ENCODE measurements around the gene S100P. TPM values are rescaled to one million over a fixed set of nuclear protein-coding genes. Genes with fewer than 3 reads are reported as not detected.
"Not testable (repeated sequence)": the region's sequence is repeated elsewhere in the genome, so short reads cannot be mapped to it uniquely, and the experiment has no call there.

S100P gene
- total RNA-seq, 3 donors from 2014 or later, result 1.3 to 2.8 TPM; not detected in 1

DNA sequence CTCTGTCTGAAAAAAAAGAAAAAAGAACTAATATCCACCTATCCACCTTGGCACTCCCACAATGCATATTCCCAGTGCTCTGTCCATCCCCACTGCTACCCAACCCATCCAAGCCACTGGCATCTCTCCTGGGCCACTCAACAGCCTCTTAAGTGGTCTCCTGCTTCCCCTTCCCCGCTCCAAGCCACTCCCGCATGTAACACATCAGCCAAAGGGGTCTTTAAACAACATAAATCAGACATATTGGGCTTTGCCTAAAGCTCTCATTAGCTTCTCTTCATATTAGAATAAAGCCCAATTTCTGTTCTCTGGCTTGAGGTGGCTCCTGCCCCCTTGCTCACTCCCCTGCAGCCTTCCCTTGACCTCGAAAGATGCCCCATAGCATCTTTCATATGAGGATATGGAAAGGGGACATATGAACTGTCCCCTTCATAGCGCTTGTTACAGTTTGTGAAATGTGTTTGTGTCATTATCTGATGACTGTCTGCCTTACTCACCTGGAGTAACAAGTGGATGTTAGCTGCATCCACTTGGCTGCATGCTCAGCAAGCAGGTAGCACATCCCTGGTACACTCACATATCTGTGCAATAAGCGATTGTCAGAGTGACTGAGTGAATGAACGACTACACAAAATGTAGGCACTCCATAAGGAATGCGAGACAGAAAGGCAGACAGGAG is 25.4 kb downstream of the S100P start:
- peaks cover 5% of the 10 kb centered on the region for H3K36me3 Mint-ChIP-seq (ENCODE audit: insufficient read depth)
- peaks cover 28% of the 10 kb centered on the region for H3K4me1 Mint-ChIP-seq (ENCODE audit: low read depth)
- no peaks in the 10 kb centered on the region for H3K27me3 Mint-ChIP-seq (ENCODE audit: low read depth)
- peak overlapping the region; percentile 50 for H3K4me3 Mint-ChIP-seq
- H3K9me3 Mint-ChIP-seq, result no peaks in the 10 kb centered on the region
- DNase-seq (no peak), ATAC-seq (no peak)

DNA sequence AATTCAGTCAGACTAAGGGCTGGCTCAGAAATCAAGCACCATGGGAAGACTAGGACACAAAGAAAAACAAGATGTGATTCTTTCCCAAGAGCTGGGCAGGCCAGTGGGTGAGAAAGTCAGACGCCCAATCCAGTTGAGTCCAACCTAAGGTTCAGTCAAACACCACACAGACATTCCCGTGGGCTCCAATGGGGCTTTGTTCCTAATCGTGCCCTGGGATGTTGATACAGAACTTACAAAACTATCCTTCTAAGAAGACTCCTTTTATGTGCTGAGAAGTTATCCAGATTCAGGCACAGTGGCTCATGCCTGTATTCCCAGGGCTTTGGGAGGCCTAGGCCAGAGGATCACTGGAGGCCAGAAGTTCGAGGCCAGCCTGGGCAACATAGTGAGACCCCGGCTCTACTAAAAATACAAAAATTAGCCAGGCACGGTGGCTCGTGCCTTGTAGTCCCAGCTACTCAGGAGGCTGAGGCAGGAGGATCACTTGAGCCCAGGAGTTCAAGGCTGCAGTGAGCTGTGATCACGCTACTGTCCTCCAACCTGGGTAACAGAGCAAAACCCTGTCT is 26.0 kb downstream of the S100P start:
- Mint-ChIP-seq H3K4me3 (no peak overlapping the region), H3K36me3 (ENCODE audit: insufficient read depth) (peaks cover 5% of the 10 kb centered on the region)
- DNase-seq, result no peak

DNA sequence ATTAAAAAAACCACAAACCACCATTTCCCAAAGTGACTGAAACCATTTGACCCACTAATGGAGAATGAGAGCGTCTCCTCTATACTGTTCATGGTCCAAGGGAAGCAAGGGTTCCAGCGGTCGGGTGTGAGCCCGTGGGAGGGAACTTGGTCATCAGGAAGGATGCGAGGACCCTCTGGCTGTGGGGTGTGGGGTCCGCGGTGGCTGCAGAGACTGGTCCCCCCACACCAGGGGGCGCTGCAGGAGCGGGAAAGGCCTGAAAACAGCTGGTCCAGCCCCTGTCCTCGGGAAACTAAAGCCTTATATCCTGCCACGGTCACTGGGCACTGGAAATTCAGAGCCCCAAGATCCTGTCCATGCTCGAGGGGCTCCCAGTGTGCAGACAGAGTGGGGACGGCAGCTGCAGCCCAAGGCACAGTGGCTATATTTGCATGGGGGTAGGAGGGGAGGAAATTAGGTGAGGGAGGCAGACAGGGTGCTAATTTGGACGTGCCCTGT is 26.6 kb downstream of the S100P start:
- H3K36me3 Mint-ChIP-seq (ENCODE audit: insufficient read depth), result peaks cover 5% of the 10 kb centered on the region
- H3K4me1 Mint-ChIP-seq (ENCODE audit: low read depth), result peaks cover 28% of the 10 kb centered on the region
- ATAC-seq (peak; percentile 21 to 38), DNase-seq (peak; percentile 83)
- H3K4me3 Mint-ChIP-seq, result peak overlapping the region; percentile 13
- H3K9me3 Mint-ChIP-seq, result no peaks in the 10 kb centered on the region
- H3K27me3 Mint-ChIP-seq (ENCODE audit: low read depth), result no peaks in the 10 kb centered on the region

More for the DNA sequence above, 26.0 kb downstream of the S100P start:
- no peaks in the 10 kb centered on the region for H3K9me3 Mint-ChIP-seq
- no peak for ATAC-seq
- no peaks in the 10 kb centered on the region for H3K27me3 Mint-ChIP-seq (ENCODE audit: low read depth)
- H3K4me1 Mint-ChIP-seq (ENCODE audit: low read depth), result peaks cover 28% of the 10 kb centered on the region

DNA sequence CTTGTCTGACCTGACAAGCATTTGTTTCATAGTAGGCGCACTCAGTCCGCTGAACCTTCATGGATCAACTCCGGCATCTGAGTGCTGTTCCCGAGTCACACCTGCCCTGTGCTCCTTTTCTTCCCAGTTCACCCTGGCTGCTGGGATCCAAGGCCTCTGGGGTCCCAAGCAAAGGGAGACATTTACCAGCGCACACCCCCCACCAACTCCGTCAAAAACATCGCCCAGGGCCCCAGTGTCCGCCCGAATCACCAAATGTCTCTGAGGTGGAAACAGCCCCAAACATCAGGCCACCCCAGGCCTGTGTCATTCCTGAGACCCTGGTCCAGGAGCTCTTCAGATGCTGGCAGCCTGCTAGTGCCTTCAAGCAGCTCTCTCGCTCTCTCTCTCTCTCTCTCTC is 27.4 kb downstream of the S100P start:
- ATAC-seq (no peak), DNase-seq (no peak)
- Mint-ChIP-seq H3K4me1 (ENCODE audit: low read depth) (peaks cover 21% of the 10 kb centered on the region), H3K9me3 (no peaks in the 10 kb centered on the region), H3K36me3 (ENCODE audit: insufficient read depth) (peaks cover 5% of the 10 kb centered on the region), H3K4me3 (no peak overlapping the region), H3K27me3 (ENCODE audit: low read depth) (no peaks in the 10 kb centered on the region)

DNA sequence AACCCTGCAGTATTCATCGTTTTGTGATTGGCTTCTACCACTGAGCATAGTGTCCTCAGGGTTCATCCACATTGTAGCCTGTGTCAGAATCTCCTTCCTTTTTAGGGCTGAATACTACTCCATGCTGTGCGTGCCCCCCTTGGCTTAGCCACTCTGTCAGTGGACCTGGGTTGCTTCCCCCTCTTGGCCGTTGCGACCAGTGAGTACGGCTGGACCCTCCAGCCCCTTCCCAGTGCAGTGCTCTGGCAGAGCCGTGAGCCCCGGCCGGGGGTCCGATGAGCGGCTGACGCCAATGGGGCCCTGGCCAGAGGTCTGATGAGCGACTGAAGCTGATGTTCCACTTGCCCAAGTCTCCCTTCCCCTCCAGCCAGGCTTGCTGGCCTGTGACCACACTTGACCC is 29.2 kb downstream of the S100P start:
- Mint-ChIP-seq H3K27me3 (ENCODE audit: low read depth) (no peaks in the 10 kb centered on the region), H3K4me3 (no peak overlapping the region), H3K4me1 (ENCODE audit: low read depth) (peaks cover 21% of the 10 kb centered on the region), H3K9me3 (no peaks in the 10 kb centered on the region), H3K36me3 (ENCODE audit: insufficient read depth) (peaks cover 5% of the 10 kb centered on the region)
- ATAC-seq (no peak), DNase-seq (no peak)

DNA sequence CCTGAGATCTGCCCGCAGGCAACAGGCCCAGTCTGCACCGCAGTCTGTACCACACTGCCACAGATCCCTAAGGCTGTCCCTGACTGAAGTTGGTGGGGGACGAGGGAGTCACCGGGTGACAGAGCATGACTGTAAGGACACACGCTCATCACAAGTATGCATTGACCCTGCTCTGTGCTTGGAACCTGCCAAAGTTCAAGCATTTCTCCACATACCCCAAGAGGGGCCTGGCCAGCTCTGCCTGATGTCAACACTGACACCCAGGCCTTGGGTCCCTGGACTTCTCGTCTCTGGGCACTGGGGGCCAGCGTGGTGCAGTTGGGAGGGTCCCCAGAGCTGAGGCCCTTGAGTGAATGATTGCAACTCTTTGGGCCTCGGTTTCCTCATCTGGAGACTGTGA is 30.2 kb downstream of the S100P start:
- Mint-ChIP-seq H3K27me3 (ENCODE audit: low read depth) (no peaks in the 10 kb centered on the region), H3K9me3 (no peaks in the 10 kb centered on the region), H3K36me3 (ENCODE audit: insufficient read depth) (peaks cover 4% of the 10 kb centered on the region), H3K4me1 (ENCODE audit: low read depth) (peaks cover 18% of the 10 kb centered on the region), H3K4me3 (no peak overlapping the region)
- DNase-seq (no peak), ATAC-seq (no peak)

DNA sequence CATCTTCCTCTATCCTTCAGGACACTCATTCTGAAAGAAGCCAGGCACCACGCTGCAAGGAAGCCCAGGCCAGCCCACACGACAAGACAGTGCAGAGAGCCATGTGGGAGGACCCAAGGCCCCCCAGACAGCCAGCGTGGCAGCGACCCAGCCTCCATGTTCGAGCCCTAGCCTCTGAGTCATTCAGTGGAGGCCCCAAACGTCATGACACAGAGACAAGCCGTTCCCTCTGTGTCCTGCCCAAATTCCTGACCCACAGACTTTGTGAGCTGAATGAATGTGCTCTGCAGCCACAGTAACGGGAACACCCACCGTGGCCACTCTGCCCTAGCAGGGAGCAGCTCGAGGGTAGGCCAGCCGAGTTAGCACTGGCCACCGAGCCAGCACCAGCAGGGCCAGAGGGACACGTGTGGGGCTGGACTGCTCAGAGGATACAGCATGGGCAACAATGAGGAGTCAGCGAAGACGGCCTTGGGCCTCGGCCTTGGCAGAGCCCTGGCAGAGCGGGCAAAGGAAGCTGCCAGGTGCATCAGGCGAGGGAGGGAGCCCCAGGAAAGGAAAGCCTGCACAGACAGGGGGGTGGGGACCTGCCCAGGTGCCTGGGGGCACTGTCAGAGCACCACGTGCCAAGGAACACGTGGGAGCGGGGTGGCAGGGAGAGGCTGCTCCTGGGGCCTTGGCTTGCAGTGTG is 30.9 kb downstream of the S100P start:
- DNase-seq (no peak), ATAC-seq (no peak)
- Mint-ChIP-seq H3K36me3 (ENCODE audit: insufficient read depth) (no peaks in the 10 kb centered on the region), H3K27me3 (ENCODE audit: low read depth) (no peaks in the 10 kb centered on the region), H3K4me3 (no peak overlapping the region), H3K9me3 (no peaks in the 10 kb centered on the region), H3K4me1 (ENCODE audit: low read depth) (peaks cover 13% of the 10 kb centered on the region)

DNA sequence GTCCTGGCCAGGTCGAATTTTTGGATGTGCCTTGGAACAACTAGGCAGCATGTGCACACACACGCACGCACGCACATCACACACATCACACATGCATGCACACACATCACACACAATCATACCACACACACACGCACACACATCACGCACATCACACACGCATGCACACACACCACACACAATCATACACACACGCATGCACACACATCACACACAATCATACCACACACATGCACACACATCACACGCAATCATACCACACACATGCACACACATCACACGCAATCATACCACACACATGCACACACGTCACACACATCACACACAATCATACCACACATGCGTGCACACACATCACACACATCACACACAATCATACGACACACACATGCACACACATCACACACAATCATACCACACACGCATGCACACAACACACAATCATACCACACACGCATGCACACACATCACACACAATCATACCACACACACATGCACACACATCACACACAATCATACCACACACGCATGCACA is 31.8 kb downstream of the S100P start:
- not testable (repeated sequence) for H3K27me3 Mint-ChIP-seq (ENCODE audit: low read depth); DNase-seq; H3K4me3 Mint-ChIP-seq; H3K36me3 Mint-ChIP-seq (ENCODE audit: insufficient read depth); H3K4me1 Mint-ChIP-seq (ENCODE audit: low read depth); ATAC-seq; H3K9me3 Mint-ChIP-seq

DNA sequence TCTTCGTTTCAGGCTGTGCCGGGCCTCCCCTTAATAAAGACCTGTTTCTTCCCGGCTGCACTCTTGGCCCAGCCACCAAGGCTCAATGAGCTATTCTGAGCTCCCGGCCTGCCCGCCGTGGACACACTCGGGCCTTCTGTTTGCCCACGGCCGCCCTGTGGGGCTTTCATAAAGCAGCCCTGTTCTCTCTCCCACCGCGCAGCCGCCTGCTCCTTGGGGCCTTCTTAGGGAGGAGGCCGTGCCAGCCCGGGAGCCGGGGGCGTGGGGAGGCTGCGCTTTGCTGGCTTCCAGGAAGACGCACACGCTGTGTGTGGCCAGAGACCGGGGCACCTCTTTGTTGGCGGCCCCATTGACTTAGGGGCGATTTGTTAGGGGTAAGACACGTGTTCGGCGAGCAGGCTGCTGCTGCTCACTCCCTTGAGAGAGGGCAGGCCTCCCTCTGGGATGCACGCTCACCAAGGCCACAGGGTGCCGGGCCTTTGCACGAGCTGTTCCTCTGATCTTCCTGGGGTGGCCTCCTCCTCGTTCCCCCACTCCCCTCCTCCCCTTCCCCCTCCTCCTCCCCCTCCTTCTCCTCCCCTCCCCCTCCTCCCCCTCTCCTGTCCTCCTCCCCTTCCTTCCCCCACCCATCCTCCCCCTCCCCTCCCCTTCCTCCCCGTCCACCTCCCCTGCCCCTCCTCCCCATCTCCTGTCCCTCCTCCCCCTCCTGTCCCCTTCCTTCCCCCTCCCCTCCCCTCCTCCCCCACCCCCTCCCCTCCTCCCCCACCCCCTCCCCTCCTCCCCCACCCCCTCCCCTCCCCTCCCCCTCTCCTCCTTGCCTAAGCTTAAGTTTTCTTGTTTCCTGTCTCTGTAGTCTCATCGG is 33.6 kb downstream of the S100P start:
- peaks cover 6% of the 10 kb centered on the region for H3K4me1 Mint-ChIP-seq (ENCODE audit: low read depth)
- H3K27me3 Mint-ChIP-seq (ENCODE audit: low read depth), result no peaks in the 10 kb centered on the region
- no peaks in the 10 kb centered on the region for H3K9me3 Mint-ChIP-seq
- DNase-seq, result no peak
- H3K36me3 Mint-ChIP-seq (ENCODE audit: insufficient read depth), result no peaks in the 10 kb centered on the region
- no peak for ATAC-seq
- H3K4me3 Mint-ChIP-seq, result no peak overlapping the region

DNA sequence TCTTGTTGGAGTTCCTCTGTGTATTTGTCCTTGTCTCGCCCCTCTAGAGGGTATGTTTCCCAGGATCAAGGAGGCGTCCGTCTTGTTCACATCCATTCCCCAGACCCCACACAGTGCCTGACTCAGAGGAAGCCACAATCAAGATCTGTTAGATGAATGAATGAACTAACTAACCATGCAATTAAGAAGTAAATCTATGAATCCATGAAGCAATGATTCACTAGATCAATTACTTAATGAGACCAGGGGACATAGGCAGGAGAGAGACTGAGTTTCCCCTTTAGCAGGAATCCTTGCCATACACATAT is 34.2 kb downstream of the S100P start:
- no peak for DNase-seq
- H3K36me3 Mint-ChIP-seq (ENCODE audit: insufficient read depth), result no peaks in the 10 kb centered on the region
- no peak overlapping the region for H3K4me3 Mint-ChIP-seq

DNA sequence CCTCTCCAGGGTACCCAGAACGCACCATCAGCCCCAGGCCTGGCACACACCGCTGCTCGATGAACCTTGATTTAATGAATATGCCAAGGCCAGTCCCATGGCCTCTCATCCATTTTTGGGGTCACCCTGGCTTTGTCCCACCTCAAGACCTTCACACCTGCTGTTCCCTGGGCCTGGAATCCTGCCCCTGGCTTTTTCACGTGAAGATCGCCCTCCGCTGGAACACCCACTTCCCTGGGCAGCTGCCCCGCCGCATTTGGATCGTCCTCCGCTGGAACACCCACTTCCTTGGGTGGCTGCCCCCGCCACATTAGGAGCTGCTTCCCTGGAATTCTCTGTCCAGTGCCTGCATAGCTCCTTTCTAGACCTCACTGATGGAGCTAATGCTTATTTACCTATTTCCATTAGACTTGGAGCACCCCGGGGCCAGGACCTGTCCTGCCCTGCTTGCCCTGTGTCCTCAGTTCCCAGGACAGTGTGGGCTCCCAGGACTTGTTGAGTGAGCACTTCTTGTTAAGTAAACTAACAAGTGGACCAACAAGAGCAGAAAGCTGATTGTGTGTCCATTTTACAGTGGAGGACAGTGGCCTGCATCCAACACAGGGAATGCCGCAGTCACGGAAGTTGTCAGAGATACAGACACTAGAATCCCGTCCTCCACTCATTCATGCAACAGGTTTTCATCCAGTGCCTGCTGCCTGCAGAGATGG is 34.8 kb downstream of the S100P start:
- no peak overlapping the region for H3K4me3 Mint-ChIP-seq
- no peak for DNase-seq
- H3K9me3 Mint-ChIP-seq, result no peaks in the 10 kb centered on the region
- no peaks in the 10 kb centered on the region for H3K36me3 Mint-ChIP-seq (ENCODE audit: insufficient read depth)
- H3K4me1 Mint-ChIP-seq (ENCODE audit: low read depth), result peaks cover 6% of the 10 kb centered on the region
- H3K27me3 Mint-ChIP-seq (ENCODE audit: low read depth), result no peaks in the 10 kb centered on the region
- ATAC-seq, result no peak

More for the DNA sequence above, 34.2 kb downstream of the S100P start:
- Mint-ChIP-seq H3K9me3 (no peaks in the 10 kb centered on the region), H3K27me3 (ENCODE audit: low read depth) (no peaks in the 10 kb centered on the region), H3K4me1 (ENCODE audit: low read depth) (peaks cover 6% of the 10 kb centered on the region)
- ATAC-seq, result no peak

DNA sequence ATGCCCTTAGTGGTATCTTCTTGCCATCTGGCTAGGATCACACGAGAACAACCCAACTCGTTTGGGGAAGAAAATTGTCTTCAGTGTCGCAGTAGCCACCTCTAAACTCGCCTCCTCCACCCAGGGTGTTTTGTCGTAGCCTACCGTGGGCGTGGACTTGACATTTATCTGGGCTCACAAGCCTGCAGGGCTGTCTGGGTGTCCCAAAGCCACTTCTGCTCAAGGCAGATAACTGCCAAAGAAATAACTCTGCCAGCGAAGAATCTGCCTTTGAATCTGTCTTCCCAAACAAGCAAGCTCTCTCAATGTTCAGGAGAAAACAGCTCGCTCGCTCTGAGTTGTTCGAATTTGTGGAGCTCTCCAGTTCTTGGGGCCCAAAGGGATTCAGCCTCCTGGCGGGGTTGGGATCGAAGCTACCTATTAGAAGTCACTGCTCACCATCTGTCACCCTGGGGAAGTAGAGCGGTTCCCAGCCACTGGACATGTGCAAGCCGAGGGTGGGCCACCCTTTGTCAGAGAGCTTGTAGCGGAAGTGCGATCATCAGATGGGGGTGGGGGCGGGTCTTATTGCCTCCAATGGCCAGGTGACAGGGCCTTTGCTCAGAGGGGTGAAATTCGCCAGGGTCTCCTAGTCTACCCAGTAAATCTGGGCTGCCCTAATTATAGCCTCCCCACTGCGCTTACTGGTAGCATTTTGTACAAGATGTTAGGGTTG is 37.1 kb downstream of the S100P start:
- ATAC-seq, result no peak
- Mint-ChIP-seq H3K4me3 (no peak overlapping the region), H3K27me3 (ENCODE audit: low read depth) (peaks cover 2% of the 10 kb centered on the region), H3K9me3 (no peaks in the 10 kb centered on the region), H3K36me3 (ENCODE audit: insufficient read depth) (no peaks in the 10 kb centered on the region), H3K4me1 (ENCODE audit: low read depth) (peaks cover 6% of the 10 kb centered on the region)
- DNase-seq, result no peak

DNA sequence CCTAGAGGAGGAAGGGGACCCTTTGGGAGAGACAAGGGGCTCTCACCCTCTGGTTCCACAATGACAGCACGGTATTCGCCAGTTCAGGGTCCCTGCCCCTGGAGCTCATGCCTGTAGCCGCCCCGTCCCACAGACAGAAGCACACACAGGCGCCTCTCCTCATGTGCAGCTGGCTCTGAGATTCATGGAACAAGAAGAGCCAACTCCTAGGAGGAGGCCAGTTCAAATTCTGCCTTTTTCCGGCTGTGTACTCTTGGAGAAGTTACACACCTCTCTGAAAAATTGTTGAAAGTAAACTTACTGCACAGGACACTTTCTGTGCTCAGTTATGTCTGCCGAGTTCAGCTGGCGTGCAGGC is 37.6 kb downstream of the S100P start:
- no peak overlapping the region for H3K4me3 Mint-ChIP-seq
- H3K36me3 Mint-ChIP-seq (ENCODE audit: insufficient read depth), result no peaks in the 10 kb centered on the region
- ATAC-seq, result no peak
- H3K4me1 Mint-ChIP-seq (ENCODE audit: low read depth), result peaks cover 6% of the 10 kb centered on the region
- H3K9me3 Mint-ChIP-seq, result no peaks in the 10 kb centered on the region
- no peak for DNase-seq
- peaks cover 2% of the 10 kb centered on the region for H3K27me3 Mint-ChIP-seq (ENCODE audit: low read depth)

Measured in activated T-cell treated with anti-CD3 and anti-CD28 coated beads, Interleukin-2, amount 50 U/mL, for 4 hours (primary cell).